Neural cell (in vitro differentiated cells): Measurements from ENCODE around the gene GPS1. TPM values are rescaled to one million over a fixed set of nuclear protein-coding genes. Genes with fewer than 3 reads are reported as not detected.

ENCODE experiments used
- H2AFZ ChIP-seq: fragments of 200-600, 300-800 bp; sonication (generic), shearing (Covaris generic); 2 replicates; pipeline ENCODE4 v1.6.0; 2014; ENCODE audit warnings: low read depth, mild to moderate bottlenecking, antibody characterized with exemption, low read length, moderate library complexity
- H3F3A ChIP-seq: fragments of 200-600 bp; shearing (Covaris generic); 2 replicates; pipeline ENCODE4 v1.6.1; 2016; ENCODE audit warnings: mild to moderate bottlenecking, moderate library complexity, mixed read lengths, antibody characterized with exemption, low read length; ENCODE audit not compliant: insufficient read depth, poor library complexity, severe bottlenecking
- H3K27ac ChIP-seq: fragments of 200-600, 300-800 bp; sonication (generic), shearing (Covaris generic); 2 replicates; pipeline ENCODE4 v1.5.1; 2014; ENCODE audit warnings: mild to moderate bottlenecking, low read length, moderate library complexity
- H3K27me3 ChIP-seq: fragments of 300-800, 200-600 bp; sonication (generic), shearing (Covaris generic); 2 replicates; pipeline ENCODE4 v1.6.0; 2014; ENCODE audit warnings: mild to moderate bottlenecking, low read depth, low read length, moderate library complexity; ENCODE audit not compliant: insufficient read depth
- H3K36me3 ChIP-seq: fragments of 300-800, 200-600 bp; sonication (generic), shearing (Covaris generic); 2 replicates; pipeline ENCODE4 v1.5.1; 2014; ENCODE audit warnings: mild to moderate bottlenecking, antibody characterized with exemption, low read length, moderate library complexity; ENCODE audit not compliant: insufficient read depth
- H3K4me2 ChIP-seq: fragments of 300-800, 200-600 bp; sonication (generic), shearing (Covaris generic); 2 replicates; pipeline ENCODE4 v1.6.0; 2014; ENCODE audit warnings: mild to moderate bottlenecking, low read length
- H3K4me3 ChIP-seq: fragments of 300-800, 200-600 bp; sonication (generic), shearing (Covaris generic); 2 replicates; pipeline ENCODE4 v1.5.1; 2014; ENCODE audit warnings: mild to moderate bottlenecking, low read length, moderate library complexity
- H3K79me2 ChIP-seq: fragments of 200-600 bp; shearing (Covaris generic); replicated peaks from 2 replicates; pipeline ENCODE4 v1.6.0; 2014; ENCODE audit warnings: mild to moderate bottlenecking, low read length, moderate library complexity; ENCODE audit not compliant: insufficient read depth
- H3K9ac ChIP-seq: fragments of 300-800, 200-600 bp; sonication (generic), shearing (Covaris generic); 2 replicates; pipeline ENCODE4 v1.6.1; 2016; ENCODE audit warnings: mild to moderate bottlenecking, low read length, mixed read lengths
- H3K9me2 ChIP-seq: fragments of 200-600 bp; shearing (Covaris generic); 2 replicates; pipeline ENCODE4 v1.6.1; 2016; ENCODE audit warnings: mild to moderate bottlenecking, low read length, mixed read lengths; ENCODE audit not compliant: insufficient read depth
- H3K9me3 ChIP-seq: fragments of 200-600, 300-800 bp; sonication (generic), shearing (Covaris generic); 2 replicates; pipeline ENCODE4 v1.6.1; 2016; ENCODE audit warnings: mild to moderate bottlenecking, mixed run types, low read length, moderate library complexity, mixed read lengths
- H4K20me1 ChIP-seq: fragments of 200-600 bp; shearing (Covaris generic); 2 replicates; pipeline ENCODE4 v1.6.1; 2016; ENCODE audit warnings: mild to moderate bottlenecking, mixed run types; ENCODE audit not compliant: insufficient read depth
- EZH2 ChIP-seq: fragments of 200-600, 300-800 bp; shearing (Covaris generic), sonication (generic); IDR thresholded peaks from 2 replicates; pipeline ENCODE4 v1.6.1; 2014; ENCODE audit warnings: antibody characterized with exemption, low read length, borderline replicate concordance, mild to moderate bottlenecking; ENCODE audit not compliant: insufficient read depth, poor library complexity, severe bottlenecking
- MXI1 ChIP-seq: fragments of 450-650 bp; conservative IDR thresholded peaks from 2 replicates; pipeline ENCODE4 v1.6.1; 2014; ENCODE audit warnings: antibody characterized with exemption, mild to moderate bottlenecking; ENCODE audit not compliant: poor library complexity, severe bottlenecking
- POLR2AphosphoS5 ChIP-seq: IDR thresholded peaks from 2 replicates; pipeline ENCODE4 v1.6.1; 2012
- RAD21 ChIP-seq: fragments of 450-650 bp; conservative IDR thresholded peaks from 2 replicates; pipeline ENCODE4 v1.6.1; 2014; ENCODE audit warnings: antibody characterized with exemption, mild to moderate bottlenecking, moderate library complexity
- SMC3 ChIP-seq: fragments of 450-650 bp; conservative IDR thresholded peaks from 2 replicates; pipeline ENCODE4 v1.6.1; 2014; ENCODE audit warnings: antibody characterized with exemption, mild to moderate bottlenecking, moderate library complexity; ENCODE audit not compliant: poor library complexity
- polyA plus RNA-seq: library from polyadenylated mRNA; depleted of rRNA; stranded (reverse); fragments of >200 nt; gene quantifications from 2 replicates; pipeline ENCODE4 v1.2.3, GENCODE V29; 2014
- TF ChIP-seq, protein P1 (sequence below): fragments of 450-650 bp; IDR thresholded peaks from 2 replicates; pipeline ENCODE4 v1.5.1; 2014; ENCODE audit warnings: antibody characterized with exemption, mild to moderate bottlenecking, moderate library complexity; ENCODE audit not compliant: poor library complexity, severe bottlenecking
- TF ChIP-seq, protein P2 (sequence below): IDR thresholded peaks from 2 replicates; pipeline ENCODE4 v1.6.1; 2012; ENCODE audit warnings: borderline replicate concordance

GPS1 gene
- polyA plus RNA-seq, 1 donor from 2014 or later: 170 TPM

DNA sequence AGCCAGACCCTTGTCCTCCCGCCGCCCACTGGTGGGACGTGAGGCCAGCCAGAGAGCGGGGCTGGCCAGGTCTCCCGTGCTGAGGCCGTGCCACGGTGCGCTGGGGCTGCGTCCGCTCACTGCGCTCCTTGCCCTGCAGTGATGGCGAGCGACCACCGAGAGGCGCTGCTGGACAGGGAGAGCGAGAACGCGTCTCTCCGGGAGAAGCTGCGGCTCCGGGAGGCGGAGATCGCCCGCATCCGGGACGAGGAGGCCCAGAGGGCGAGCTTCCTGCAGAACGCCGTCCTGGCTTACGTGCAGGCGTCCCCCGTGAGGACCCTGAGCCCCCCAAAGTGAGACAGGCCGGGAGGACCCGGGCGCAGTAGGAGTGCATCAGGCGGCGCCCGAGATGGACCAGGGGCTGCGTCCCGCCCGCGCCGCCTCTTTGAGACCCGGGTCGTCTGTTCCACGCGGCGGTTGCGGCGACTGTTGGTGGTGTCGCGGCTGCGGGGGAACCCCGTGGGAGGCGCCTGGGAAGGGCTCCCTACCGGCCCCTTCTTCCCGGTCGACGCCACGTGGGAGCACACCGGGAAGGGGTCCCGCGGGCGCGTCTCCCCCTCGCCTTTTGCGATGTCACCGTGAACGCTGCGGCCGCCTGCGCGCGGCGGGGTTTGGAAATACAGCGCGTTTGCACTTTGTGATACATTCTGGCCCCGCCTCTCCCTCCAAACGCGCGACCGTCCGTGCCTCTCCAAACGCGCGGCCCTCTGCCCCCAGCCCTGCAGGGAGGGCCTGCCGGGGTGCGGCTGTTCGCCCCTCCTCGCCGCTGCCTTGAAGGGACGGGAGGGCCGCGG is 21.0 kb upstream of the GPS1 start:
- Histone ChIP-seq H3K27ac (peak overlapping the region; percentile 39), H3K4me3 (peak overlapping the region; percentile 68), H4K20me1 (no peaks in the 10 kb centered on the region), H2AFZ (no peak overlapping the region), H3K9me3 (no peaks in the 10 kb centered on the region), H3K27me3 (no peaks in the 10 kb centered on the region), H3K9ac (peak overlapping the region; percentile 60), H3K79me2 (no peaks in the 10 kb centered on the region), H3K9me2 (no peaks in the 10 kb centered on the region), H3K36me3 (no peaks in the 10 kb centered on the region), H3K4me2 (peak overlapping the region; percentile 25), H3F3A (no peaks in the 10 kb centered on the region)
- peak; percentile 87 for TF ChIP-seq RAD21
- TF ChIP-seq POLR2AphosphoS5: peak; percentile 7
- TF ChIP-seq, protein P1, sequence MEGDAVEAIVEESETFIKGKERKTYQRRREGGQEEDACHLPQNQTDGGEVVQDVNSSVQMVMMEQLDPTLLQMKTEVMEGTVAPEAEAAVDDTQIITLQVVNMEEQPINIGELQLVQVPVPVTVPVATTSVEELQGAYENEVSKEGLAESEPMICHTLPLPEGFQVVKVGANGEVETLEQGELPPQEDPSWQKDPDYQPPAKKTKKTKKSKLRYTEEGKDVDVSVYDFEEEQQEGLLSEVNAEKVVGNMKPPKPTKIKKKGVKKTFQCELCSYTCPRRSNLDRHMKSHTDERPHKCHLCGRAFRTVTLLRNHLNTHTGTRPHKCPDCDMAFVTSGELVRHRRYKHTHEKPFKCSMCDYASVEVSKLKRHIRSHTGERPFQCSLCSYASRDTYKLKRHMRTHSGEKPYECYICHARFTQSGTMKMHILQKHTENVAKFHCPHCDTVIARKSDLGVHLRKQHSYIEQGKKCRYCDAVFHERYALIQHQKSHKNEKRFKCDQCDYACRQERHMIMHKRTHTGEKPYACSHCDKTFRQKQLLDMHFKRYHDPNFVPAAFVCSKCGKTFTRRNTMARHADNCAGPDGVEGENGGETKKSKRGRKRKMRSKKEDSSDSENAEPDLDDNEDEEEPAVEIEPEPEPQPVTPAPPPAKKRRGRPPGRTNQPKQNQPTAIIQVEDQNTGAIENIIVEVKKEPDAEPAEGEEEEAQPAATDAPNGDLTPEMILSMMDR: peak; percentile 90
- TF ChIP-seq MXI1: no peak
- peak; percentile 79 for TF ChIP-seq SMC3

DNA sequence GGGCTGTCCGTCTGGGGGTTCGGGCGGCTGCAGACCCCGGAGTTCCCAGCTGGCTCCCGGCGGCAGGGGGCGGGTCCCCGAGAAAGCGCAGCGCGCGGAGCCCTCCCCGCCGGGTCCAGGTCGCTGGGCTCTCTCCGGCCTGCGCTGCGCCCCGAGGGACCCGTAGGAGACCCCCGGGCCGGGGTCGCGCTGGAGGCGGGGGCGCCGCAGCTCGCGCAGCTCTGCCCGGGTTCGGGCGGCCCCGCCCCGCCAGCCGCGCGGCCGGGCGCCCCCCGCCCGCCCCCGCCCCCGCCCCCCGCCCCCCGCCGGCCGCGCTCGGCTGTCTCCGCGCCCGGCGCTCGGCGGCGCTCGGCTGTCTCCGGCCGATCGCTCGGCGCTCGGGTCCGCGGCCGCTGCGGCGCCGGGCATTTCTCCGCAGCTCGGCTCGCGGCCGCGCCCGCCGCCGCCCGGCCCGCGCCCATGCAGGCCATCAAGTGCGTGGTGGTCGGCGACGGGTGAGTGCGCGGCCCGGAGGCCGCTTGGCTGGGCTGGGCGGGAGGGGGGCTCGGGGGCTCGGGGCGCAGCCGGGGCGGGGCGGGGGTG is 20.3 kb upstream of the GPS1 start, which contains the start of gene RAC3:
Gene RAC3 (plus strand): TSS at position 376 of the 582 bp plus-strand sequence. CDS start 84 bp downstream, at position 460.
- Histone ChIP-seq H3K4me2 (peak within 1 kb of the TSS; percentile 30), H3K36me3 (no peaks in the 10 kb centered on the region), H3K9me2 (no peaks in the 10 kb centered on the region), H3K9me3 (no peaks in the 10 kb centered on the region), H3K4me3 (peak within 1 kb of the TSS; percentile 78), H3K79me2 (no peaks in the 10 kb centered on the region), H3F3A (no peaks in the 10 kb centered on the region), H3K27ac (peak within 1 kb of the TSS; percentile 39), H3K27me3 (no peaks in the 10 kb centered on the region), H3K9ac (peak within 1 kb of the TSS; percentile 64), H4K20me1 (no peaks in the 10 kb centered on the region), H2AFZ (no peak within 1 kb of the TSS)
- TF ChIP-seq POLR2AphosphoS5: no peak
- no peak for TF ChIP-seq EZH2
- TF ChIP-seq SMC3: no peak
- TF ChIP-seq, protein P1: no peak
- TF ChIP-seq, protein P2, sequence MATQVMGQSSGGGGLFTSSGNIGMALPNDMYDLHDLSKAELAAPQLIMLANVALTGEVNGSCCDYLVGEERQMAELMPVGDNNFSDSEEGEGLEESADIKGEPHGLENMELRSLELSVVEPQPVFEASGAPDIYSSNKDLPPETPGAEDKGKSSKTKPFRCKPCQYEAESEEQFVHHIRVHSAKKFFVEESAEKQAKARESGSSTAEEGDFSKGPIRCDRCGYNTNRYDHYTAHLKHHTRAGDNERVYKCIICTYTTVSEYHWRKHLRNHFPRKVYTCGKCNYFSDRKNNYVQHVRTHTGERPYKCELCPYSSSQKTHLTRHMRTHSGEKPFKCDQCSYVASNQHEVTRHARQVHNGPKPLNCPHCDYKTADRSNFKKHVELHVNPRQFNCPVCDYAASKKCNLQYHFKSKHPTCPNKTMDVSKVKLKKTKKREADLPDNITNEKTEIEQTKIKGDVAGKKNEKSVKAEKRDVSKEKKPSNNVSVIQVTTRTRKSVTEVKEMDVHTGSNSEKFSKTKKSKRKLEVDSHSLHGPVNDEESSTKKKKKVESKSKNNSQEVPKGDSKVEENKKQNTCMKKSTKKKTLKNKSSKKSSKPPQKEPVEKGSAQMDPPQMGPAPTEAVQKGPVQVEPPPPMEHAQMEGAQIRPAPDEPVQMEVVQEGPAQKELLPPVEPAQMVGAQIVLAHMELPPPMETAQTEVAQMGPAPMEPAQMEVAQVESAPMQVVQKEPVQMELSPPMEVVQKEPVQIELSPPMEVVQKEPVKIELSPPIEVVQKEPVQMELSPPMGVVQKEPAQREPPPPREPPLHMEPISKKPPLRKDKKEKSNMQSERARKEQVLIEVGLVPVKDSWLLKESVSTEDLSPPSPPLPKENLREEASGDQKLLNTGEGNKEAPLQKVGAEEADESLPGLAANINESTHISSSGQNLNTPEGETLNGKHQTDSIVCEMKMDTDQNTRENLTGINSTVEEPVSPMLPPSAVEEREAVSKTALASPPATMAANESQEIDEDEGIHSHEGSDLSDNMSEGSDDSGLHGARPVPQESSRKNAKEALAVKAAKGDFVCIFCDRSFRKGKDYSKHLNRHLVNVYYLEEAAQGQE: no peak
- TF ChIP-seq RAD21: no peak
